ENCODE results near the gene NDUFAB1.

DNA sequence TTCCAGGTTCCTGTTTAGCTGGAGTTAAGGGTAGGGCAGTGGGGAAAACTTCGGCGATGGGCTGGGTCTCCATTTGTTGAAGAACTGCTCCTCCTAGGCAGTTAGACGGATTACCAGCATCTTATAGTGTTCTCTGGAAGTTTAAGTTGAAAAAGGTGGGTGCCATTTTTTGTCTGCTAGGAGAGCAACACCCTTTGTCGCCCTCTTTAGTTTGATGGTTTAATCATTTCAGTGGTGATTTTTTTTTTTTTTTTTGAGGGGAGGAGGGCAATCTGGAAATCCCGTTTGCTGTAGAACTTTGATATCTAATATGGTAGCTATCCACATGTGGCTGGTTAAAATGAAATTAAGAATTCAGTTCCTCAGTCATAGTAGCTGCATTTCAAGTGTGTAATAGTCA lies 34.5 kb downstream of the NDUFAB1 start:
- TF ChIP-seq, protein P1, sequence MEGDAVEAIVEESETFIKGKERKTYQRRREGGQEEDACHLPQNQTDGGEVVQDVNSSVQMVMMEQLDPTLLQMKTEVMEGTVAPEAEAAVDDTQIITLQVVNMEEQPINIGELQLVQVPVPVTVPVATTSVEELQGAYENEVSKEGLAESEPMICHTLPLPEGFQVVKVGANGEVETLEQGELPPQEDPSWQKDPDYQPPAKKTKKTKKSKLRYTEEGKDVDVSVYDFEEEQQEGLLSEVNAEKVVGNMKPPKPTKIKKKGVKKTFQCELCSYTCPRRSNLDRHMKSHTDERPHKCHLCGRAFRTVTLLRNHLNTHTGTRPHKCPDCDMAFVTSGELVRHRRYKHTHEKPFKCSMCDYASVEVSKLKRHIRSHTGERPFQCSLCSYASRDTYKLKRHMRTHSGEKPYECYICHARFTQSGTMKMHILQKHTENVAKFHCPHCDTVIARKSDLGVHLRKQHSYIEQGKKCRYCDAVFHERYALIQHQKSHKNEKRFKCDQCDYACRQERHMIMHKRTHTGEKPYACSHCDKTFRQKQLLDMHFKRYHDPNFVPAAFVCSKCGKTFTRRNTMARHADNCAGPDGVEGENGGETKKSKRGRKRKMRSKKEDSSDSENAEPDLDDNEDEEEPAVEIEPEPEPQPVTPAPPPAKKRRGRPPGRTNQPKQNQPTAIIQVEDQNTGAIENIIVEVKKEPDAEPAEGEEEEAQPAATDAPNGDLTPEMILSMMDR (IDR thresholded peaks at IDR 0.05) = no peak
- no peak for TF ChIP-seq POLR2A (IDR thresholded peaks at IDR 0.05)

Measured in adrenal gland (tissue), 5 donors.